HG03520 (cell line): ENCODE results near the gene PXT1.

Source experiments
- ATAC-seq: cut with Tn5 transposase; IDR thresholded peaks from one replicate; pipeline ENCODE4 v1.9.1; 2021; ENCODE audit warnings: mild to moderate bottlenecking, moderate library complexity; ENCODE audit not compliant: unreplicated experiment

The PXT1 gene

GRCh38 chr6:36392621-36393020, 50.0 kb downstream of the PXT1 start:
- ATAC-seq = no peak

GRCh38 chr6:36389353-36389752, 53.3 kb downstream of the PXT1 start:
- no peak for ATAC-seq

GRCh38 chr6:36387440-36388303, 55.0 kb downstream of the PXT1 start, which contains the start of gene ETV7:
TSS of gene ETV7 (minus strand) at chr6:36387669. CDS start at chr6:36387541, 128 bp downstream.
- ATAC-seq = no peak

GRCh38 chr6:36386495-36387439, 55.9 kb downstream of the PXT1 start:
- no peak for ATAC-seq

DNA sequence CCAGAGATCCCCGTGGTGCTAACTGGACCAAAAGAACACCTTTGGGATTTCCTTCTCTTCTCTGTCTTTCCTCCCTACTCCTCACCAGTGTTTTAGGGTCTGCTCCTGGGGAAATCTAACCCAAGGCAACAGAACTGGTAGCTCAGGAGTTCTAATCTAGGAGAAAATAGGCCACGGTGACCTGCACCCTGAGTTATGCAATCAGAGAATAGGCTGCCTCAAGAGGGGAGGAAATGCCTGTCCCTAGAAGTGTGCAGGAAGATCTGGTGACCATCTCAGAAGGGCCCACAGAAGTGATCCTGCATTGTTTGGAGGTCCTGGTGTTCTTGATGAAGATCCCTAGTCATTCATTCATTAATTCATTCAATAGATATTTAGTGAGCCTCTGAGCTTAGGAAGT, 58.6 kb downstream of the PXT1 start:
- ATAC-seq = no peak

DNA sequence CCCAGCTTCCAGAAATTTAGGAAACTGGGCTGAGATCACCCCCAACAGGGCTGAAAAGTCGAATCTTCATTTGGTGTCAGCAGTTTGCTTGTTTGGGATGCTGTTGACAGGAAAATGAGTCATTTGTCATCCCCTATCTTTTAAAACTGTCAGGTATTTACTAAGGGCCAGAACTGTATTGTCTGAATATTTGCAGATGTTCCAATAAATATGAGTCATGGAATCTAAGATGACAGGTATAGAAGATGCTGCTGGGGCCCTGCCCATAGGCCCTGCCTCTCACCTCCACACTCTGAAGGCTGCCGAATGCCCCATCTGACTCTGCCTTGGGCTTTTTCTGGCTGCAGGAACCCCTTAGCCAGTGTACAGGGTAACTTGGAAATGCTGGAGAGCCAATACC, 59.0 kb downstream of the PXT1 start:
- ATAC-seq = no peak

GRCh38 chr6:36382976-36383375, 59.7 kb downstream of the PXT1 start:
- ATAC-seq = no peak

DNA sequence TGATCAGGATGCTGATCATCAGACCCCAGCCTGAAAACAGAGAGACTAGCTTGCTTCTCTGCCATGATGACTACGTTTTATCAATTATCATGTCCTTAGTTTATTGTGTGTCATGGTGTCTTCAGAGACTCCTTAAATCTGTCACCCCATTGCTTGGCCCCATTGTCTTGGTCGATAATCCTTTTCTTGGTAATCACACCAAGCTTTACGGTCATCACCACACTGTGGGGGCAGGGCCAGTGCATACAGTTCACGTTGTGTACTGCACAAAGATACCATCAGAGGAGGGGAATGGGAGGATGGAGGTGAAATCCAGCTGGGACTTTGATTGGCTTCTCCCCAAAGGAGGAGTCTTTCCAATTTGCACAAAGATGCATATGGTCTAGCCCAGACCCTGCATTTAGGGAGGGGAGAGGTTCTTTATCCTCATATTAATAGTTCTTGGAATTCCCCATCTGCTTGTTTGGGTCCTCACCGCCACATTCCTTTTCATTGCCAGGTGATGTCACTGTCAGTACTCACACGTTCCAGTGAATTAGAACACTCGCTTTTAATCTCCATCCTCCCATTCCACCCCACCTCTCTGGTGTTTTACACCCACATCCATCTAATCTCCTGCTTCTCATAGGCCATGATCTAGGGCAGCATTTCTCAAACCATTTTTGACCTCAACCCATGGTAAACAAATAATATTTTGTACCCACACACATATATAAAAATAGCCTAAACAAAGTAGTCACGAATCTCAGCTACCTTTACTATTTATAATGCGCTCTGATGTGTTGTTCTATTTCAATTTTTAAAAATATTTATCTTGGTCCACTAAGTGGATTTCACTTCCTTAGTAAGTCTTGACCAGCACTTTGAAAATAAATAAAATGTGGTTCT, 60.9 kb downstream of the PXT1 start:
- ATAC-seq = no peak

DNA sequence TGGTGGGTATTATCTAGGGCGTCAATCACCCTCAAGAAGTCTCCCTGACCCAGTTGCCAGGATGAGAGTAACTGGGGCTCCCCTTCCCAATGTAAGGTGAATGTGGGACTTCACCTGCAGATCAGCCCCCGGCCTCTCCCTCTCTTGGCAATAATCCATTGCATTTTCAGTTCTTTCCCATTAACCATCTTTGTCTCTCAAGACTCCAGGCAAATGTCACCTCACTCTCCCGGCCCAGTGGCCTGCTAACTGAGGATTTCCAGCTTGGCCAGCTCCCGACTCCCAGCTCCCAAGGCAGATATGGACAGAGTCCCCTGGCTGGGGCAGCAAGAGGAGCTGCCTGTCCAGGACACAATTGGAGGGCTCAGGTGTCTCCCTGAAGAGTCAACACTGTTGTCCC, 62.5 kb downstream of the PXT1 start:
- no peak for ATAC-seq

- no peak for ATAC-seq
Observed at GRCh38 chr6:36378936-36379335, 63.7 kb downstream of the PXT1 start.

DNA sequence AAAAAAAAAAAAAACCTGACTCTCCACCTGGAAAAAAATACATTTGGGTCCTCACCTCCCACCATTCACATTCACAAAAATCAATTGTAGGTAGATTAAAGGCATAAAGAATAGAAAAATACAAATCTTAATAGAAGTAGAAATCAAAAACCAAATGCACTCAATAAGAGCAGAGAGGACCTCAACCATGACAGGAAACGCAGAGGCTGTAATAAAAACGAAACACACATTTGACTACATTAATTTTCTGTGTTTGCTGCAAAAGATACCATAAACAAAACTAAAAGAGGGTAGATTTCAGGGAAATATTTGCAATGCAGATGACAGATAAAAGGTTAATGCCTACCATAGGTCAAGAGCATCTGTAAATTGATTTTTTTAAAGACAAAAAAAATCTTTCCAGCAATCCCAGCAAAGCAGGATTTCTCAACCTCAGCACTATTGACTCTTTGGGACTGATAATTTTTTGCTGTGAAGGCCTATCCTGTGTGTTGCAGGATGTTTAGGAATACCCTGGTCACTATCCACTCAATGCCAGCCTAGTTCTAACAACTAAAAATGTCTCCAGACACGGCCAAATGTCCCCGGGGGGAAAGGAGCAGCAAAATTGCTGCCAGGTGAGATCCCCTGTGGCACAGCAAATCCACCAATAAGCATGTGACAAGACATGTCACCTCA, 64.3 kb downstream of the PXT1 start:
- no peak for ATAC-seq

DNA sequence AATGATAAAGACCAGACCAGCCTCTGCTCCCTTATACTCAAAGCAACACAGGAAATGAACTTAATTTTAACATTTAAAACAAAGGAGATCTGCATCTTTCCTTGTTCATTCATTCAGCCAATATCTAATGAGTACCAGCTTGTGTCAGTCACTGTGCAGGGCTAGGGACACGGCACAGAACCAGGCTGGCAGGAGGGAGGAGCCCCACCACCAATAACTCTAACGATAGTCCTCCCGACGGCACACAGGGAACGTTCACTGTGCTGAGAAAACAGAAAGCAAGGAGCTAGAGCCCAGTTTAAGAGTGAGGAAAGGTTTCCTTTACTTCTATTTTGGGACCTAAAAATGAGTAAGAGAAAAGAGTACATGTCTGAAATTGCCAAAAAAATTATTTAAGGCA, 65.1 kb downstream of the PXT1 start:
- no peak for ATAC-seq

GRCh38 chr6:36376742-36377141, 65.9 kb downstream of the PXT1 start:
- ATAC-seq = no peak

DNA sequence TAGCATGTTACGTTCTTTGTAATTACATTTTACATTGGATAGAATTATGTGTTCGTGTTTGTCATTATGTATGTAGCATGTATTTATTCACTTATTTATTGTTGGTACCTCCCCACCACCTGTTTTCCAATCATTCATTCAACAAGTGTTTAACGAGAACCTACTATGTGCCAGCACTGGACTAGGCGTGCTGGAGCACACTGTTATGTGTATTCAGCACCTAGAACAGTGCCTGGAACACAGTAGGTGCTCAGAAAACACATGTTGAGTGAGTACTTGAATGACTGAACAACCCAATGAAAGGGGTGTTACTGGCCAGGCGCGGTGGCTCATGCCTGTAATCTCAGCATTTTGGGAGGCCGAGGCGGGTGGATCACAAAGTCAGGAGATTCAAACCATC, 66.5 kb downstream of the PXT1 start:
- ATAC-seq = no peak

DNA sequence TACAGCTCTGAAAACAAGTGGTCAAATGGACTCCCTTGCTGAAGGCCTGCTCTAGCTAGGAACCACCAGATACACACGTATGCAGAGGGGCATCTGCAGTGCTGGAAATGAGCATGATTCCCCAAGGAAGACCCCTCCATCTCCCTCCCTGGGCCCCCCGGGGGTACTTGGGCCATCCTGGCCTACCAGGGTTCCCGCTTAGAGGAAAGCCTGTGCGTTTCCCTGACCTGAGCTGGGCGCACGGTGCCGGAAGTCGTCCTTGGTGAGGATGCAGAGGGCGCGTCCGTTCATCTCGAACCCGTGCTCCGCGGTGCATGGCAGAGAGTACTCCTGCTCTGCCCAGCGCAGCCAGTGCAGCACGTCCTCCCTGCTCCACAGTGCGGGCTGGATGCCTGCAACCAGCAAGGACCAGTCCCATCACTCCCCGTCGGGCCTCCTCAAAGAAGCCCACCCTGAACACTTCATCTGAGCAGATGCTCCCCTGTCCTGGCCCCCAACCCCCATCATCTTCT, 67.0 kb downstream of the PXT1 start:
- ATAC-seq = no peak

DNA sequence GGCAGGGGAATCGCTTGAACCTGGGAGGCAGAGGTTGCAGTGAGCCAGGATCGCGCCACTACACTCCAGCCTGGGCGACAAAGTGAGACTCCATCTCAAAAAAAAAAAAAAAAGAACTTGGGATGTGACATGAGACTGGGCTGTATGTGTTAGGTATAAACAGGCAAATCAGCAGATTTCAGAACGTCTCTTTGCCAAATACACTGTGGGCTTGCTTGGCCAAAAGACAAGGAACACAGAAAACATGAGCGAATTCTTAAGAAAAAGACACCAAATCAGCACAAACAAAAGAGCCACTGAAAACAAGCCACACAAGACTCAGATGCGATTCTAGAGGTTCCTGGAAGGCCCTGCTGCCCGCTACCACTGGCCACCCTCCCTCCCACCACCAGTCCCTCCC, 67.7 kb downstream of the PXT1 start:
- no peak for ATAC-seq

GRCh38 chr6:36374194-36374593, 68.5 kb downstream of the PXT1 start:
- ATAC-seq = no peak

GRCh38 chr6:36373368-36374019, 69.2 kb downstream of the PXT1 start:
- ATAC-seq = no peak

GRCh38 chr6:36372088-36372487, 70.6 kb downstream of the PXT1 start:
- no peak for ATAC-seq
